SK-N-SH (cell line): ENCODE data around the gene PCYOX1L.

Experiments used
- ELF1 ChIP-seq: IDR thresholded peaks from 2 replicates; pipeline ENCODE4 v1.4.0; 2012
- EP300 ChIP-seq, 2 experiments: IDR thresholded peaks; 2 replicates each; pipeline versions ENCODE4 v1.4.0 to v1.6.1; 2012; ENCODE audit warnings: borderline replicate concordance in 1 of 2, low read depth in 1 of 2, low read length in 1 of 2
- NRF1 ChIP-seq: IDR thresholded peaks from 2 replicates; pipeline ENCODE4 v1.6.1; 2012; ENCODE audit warnings: low read depth, mild to moderate bottlenecking, low read length
- RFX5 ChIP-seq: IDR thresholded peaks from 2 replicates; pipeline ENCODE4 v1.6.1; 2012; ENCODE audit warnings: mild to moderate bottlenecking, improper control_type of control experiment, low read length
- SIN3A ChIP-seq: IDR thresholded peaks from 2 replicates; pipeline ENCODE4 v1.6.1; 2012; ENCODE audit warnings: low read depth, mild to moderate bottlenecking, low read length, moderate library complexity, borderline replicate concordance
- SMC3 ChIP-seq: IDR thresholded peaks from 2 replicates; pipeline ENCODE4 v1.6.1; 2012; ENCODE audit warnings: low read depth, low read length, improper control_type of control experiment
- TAF1 ChIP-seq: IDR thresholded peaks from 2 replicates; pipeline ENCODE4 v1.6.1; 2012; ENCODE audit warnings: low read depth, mild to moderate bottlenecking, low read length, moderate library complexity, borderline replicate concordance
- TF ChIP-seq, protein P1 (sequence below): IDR thresholded peaks from 2 replicates; pipeline ENCODE4 v1.4.0; 2012; ENCODE audit warnings: low read depth
- TF ChIP-seq, protein P2 (sequence below): fragments of 200-600 bp; sonication (generic); IDR thresholded peaks from 2 replicates; pipeline ENCODE4 v1.6.1; 2017; ENCODE audit warnings: antibody characterized with exemption, mild to moderate bottlenecking, moderate library complexity
- TF ChIP-seq, protein P3 (sequence below): fragments of 150-350 bp; IDR thresholded peaks from 2 replicates; pipeline ENCODE4 v1.6.1; 2016; ENCODE audit warnings: mild to moderate bottlenecking, low read depth, low read length
- TF ChIP-seq, protein P4 (sequence below): IDR thresholded peaks from 2 replicates; pipeline ENCODE4; 2012
- TF ChIP-seq, protein P5 (sequence below): fragments of 150-350 bp; IDR thresholded peaks from 2 replicates; pipeline ENCODE4 v1.6.1; 2017; ENCODE audit warnings: antibody characterized with exemption, low read length, low read depth, borderline replicate concordance
- TF ChIP-seq, protein P6 (sequence below): IDR thresholded peaks from 2 replicates; pipeline ENCODE4 v1.4.0; 2012; ENCODE audit warnings: low read depth, borderline replicate concordance

DNA sequence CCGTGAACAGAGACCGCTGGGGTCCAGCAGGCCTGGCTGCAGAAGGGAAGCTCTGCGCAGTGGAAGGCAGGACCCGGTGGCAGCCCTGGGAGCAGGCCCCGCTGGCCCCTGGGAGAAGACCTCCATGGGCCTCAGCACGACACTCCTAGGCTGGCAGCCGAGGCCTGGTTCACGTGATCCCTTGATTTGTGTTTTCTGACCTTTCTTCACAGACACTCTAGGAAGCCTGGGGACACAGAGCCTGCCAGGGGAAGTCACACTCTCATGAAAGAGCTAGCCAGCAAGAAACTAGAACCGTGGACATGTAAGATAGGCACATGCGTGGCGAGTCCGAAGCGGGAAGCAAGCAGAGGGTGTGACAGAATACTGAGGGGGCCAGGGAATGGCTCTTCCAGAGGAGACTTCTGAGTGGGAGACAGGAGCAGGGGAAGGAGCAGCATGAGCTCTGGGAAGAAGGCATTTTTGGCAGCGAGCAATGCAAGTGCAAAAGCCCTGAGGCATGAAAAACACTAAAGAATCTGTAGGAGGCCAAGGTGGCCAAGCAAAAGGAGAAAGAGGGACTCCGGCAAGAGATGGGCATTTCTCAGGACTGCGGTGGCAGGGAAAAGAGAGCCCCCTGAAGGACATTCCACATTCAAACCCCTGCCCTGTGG, 47.8 kb downstream of the PCYOX1L start:
- no peak for TF ChIP-seq SMC3
- TF ChIP-seq, protein P1, sequence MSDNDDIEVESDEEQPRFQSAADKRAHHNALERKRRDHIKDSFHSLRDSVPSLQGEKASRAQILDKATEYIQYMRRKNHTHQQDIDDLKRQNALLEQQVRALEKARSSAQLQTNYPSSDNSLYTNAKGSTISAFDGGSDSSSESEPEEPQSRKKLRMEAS = no peak
- TF ChIP-seq RFX5 = no peak
- no peak for TF ChIP-seq NRF1
- TF ChIP-seq SIN3A = no peak
- TF ChIP-seq, protein P2, sequence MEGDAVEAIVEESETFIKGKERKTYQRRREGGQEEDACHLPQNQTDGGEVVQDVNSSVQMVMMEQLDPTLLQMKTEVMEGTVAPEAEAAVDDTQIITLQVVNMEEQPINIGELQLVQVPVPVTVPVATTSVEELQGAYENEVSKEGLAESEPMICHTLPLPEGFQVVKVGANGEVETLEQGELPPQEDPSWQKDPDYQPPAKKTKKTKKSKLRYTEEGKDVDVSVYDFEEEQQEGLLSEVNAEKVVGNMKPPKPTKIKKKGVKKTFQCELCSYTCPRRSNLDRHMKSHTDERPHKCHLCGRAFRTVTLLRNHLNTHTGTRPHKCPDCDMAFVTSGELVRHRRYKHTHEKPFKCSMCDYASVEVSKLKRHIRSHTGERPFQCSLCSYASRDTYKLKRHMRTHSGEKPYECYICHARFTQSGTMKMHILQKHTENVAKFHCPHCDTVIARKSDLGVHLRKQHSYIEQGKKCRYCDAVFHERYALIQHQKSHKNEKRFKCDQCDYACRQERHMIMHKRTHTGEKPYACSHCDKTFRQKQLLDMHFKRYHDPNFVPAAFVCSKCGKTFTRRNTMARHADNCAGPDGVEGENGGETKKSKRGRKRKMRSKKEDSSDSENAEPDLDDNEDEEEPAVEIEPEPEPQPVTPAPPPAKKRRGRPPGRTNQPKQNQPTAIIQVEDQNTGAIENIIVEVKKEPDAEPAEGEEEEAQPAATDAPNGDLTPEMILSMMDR = no peak
- TF ChIP-seq, protein P3, sequence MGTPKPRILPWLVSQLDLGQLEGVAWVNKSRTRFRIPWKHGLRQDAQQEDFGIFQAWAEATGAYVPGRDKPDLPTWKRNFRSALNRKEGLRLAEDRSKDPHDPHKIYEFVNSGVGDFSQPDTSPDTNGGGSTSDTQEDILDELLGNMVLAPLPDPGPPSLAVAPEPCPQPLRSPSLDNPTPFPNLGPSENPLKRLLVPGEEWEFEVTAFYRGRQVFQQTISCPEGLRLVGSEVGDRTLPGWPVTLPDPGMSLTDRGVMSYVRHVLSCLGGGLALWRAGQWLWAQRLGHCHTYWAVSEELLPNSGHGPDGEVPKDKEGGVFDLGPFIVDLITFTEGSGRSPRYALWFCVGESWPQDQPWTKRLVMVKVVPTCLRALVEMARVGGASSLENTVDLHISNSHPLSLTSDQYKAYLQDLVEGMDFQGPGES = no peak
- TF ChIP-seq, protein P4, sequence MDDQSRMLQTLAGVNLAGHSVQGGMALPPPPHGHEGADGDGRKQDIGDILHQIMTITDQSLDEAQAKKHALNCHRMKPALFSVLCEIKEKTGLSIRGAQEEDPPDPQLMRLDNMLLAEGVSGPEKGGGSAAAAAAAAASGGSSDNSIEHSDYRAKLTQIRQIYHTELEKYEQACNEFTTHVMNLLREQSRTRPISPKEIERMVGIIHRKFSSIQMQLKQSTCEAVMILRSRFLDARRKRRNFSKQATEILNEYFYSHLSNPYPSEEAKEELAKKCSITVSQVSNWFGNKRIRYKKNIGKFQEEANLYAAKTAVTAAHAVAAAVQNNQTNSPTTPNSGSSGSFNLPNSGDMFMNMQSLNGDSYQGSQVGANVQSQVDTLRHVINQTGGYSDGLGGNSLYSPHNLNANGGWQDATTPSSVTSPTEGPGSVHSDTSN = no peak
- no peak for TF ChIP-seq EP300 (IDR thresholded peaks at IDR 0.05; ENCODE audit: borderline replicate concordance in 1 of 2, low read depth in 1 of 2, low read length in 1 of 2)
- TF ChIP-seq TAF1 = no peak
- TF ChIP-seq, protein P5, sequence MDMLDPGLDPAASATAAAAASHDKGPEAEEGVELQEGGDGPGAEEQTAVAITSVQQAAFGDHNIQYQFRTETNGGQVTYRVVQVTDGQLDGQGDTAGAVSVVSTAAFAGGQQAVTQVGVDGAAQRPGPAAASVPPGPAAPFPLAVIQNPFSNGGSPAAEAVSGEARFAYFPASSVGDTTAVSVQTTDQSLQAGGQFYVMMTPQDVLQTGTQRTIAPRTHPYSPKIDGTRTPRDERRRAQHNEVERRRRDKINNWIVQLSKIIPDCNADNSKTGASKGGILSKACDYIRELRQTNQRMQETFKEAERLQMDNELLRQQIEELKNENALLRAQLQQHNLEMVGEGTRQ = no peak
- TF ChIP-seq ELF1 = no peak
- TF ChIP-seq, protein P6, sequence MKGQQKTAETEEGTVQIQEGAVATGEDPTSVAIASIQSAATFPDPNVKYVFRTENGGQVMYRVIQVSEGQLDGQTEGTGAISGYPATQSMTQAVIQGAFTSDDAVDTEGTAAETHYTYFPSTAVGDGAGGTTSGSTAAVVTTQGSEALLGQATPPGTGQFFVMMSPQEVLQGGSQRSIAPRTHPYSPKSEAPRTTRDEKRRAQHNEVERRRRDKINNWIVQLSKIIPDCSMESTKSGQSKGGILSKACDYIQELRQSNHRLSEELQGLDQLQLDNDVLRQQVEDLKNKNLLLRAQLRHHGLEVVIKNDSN = no peak
